Astrocyte (in vitro differentiated cells and primary cell): ENCODE results near the gene METTL23. TPM values are rescaled to one million over a fixed set of nuclear protein-coding genes. Genes with fewer than 3 reads are reported as not detected.

Experiments used
- DNase-seq: peaks from one replicate; pipeline ENCODE4 v3.0.0-alpha.2; 2010; ENCODE audit warnings: low read depth
- FAIRE-seq: peaks from 2 replicates; lab custom pipeline; 2011; peaks lifted over from hg19 to GRCh38; lab: Jason Lieb, UNC
- H2AFZ ChIP-seq: 2 replicates; pipeline ENCODE4 v1.6.0; 2012; ENCODE audit warnings: low read depth, low read length, inconsistent platforms
- H3K27ac ChIP-seq: 2 replicates; pipeline ENCODE4 v1.5.1; 2011; ENCODE audit warnings: low read depth, low read length, inconsistent platforms
- H3K27me3 ChIP-seq: 2 replicates; pipeline ENCODE4 v1.6.0; 2011; ENCODE audit warnings: low read length, inconsistent platforms; ENCODE audit not compliant: insufficient read depth
- H3K36me3 ChIP-seq: 2 replicates; pipeline ENCODE4 v1.5.1; 2011; ENCODE audit warnings: low read length, inconsistent platforms; ENCODE audit not compliant: insufficient read depth
- H3K4me1 ChIP-seq: 2 replicates; pipeline ENCODE4 v1.5.1; 2011; ENCODE audit warnings: low read length, inconsistent platforms; ENCODE audit not compliant: insufficient read depth
- H3K4me2 ChIP-seq: 2 replicates; pipeline ENCODE4 v1.6.0; 2012; ENCODE audit warnings: low read length, inconsistent platforms
- H3K4me3 ChIP-seq: 2 replicates; pipeline ENCODE4 v1.5.1; 2011; ENCODE audit warnings: low read depth, mild to moderate bottlenecking, low read length, inconsistent platforms; ENCODE audit not compliant: insufficient read depth
- H3K79me2 ChIP-seq: 2 replicates; pipeline ENCODE4 v1.6.0; 2012; ENCODE audit warnings: mild to moderate bottlenecking, low read length, inconsistent platforms; ENCODE audit not compliant: insufficient read depth
- H3K9ac ChIP-seq: 2 replicates; pipeline ENCODE4 v1.6.0; 2012; ENCODE audit warnings: mild to moderate bottlenecking, low read length, inconsistent platforms
- H3K9me3 ChIP-seq: 2 replicates; pipeline ENCODE4 v1.5.1; 2012; ENCODE audit warnings: low read depth, mild to moderate bottlenecking, low read length, inconsistent platforms; ENCODE audit not compliant: insufficient read depth
- H4K20me1 ChIP-seq: 2 replicates; pipeline ENCODE4 v1.6.0; 2012; ENCODE audit warnings: low read length, inconsistent platforms; ENCODE audit not compliant: insufficient read depth
- H3K27ac Mint-ChIP-seq: one replicate; pipeline ENCODE4 v1.8.0; 2021; ENCODE audit warnings: mild to moderate bottlenecking, mixed read lengths; ENCODE audit not compliant: unreplicated experiment
- H3K27me3 Mint-ChIP-seq: one replicate; pipeline ENCODE4 v1.8.0; 2021; ENCODE audit warnings: low read depth, mixed read lengths; ENCODE audit not compliant: unreplicated experiment
- H3K36me3 Mint-ChIP-seq: one replicate; pipeline ENCODE4 v1.8.0; 2021; ENCODE audit warnings: low read depth, mixed read lengths; ENCODE audit not compliant: unreplicated experiment
- H3K4me1 Mint-ChIP-seq: one replicate; pipeline ENCODE4 v1.8.0; 2021; ENCODE audit warnings: low read depth, mixed read lengths; ENCODE audit not compliant: unreplicated experiment
- H3K4me3 Mint-ChIP-seq: one replicate; pipeline ENCODE4 v1.8.0; 2021; ENCODE audit warnings: mild to moderate bottlenecking, moderate library complexity, mixed read lengths; ENCODE audit not compliant: unreplicated experiment
- H3K9me3 Mint-ChIP-seq: one replicate; pipeline ENCODE4 v1.8.0; 2021; ENCODE audit warnings: mild to moderate bottlenecking, mixed read lengths; ENCODE audit not compliant: unreplicated experiment
- EZH2 ChIP-seq: IDR thresholded peaks from 2 replicates; pipeline ENCODE4 v1.6.1; 2012; ENCODE audit warnings: mild to moderate bottlenecking, low read length, inconsistent platforms; ENCODE audit not compliant: insufficient read depth
- total RNA-seq: library from RNA; stranded (reverse); gene quantifications from 2 replicates; pipeline ENCODE4 v1.2.1, GENCODE V29; 2021
- TF ChIP-seq, protein P1 (sequence below): IDR thresholded peaks from 2 replicates; pipeline ENCODE4 v1.5.1; 2011; ENCODE audit warnings: low read depth, mild to moderate bottlenecking, inconsistent platforms, low read length, moderate library complexity; ENCODE audit not compliant: insufficient read depth

Gene METTL23
- total RNA-seq, 1 donor from 2014 or later = 24.3 TPM

DNA sequence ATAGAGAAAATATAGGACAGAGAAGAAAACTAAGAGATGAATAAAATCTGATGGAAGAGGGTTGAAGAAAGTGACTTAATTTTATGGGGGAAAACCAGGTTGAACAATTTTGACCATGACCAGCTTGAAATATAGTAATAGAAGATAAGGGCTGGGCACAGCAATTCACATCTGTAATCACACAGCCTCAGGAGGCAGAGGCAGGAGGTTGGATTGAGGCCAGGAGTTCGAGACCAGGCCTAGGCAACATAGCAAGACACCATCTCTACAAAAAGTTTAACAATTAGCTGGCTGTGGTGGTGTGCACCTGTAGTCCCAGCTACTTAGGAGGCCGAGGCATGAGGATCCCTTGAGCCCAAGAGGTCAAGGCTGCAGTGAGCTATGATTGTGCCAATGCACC, 24.6 kb upstream of the METTL23 start:
- H3K27ac Mint-ChIP-seq = no peak overlapping the region
- Histone ChIP-seq H3K4me3 (no peak overlapping the region), H3K27ac (peak overlapping the region; percentile 80), H2AFZ (no peak overlapping the region), H3K4me1 (peaks cover 33% of the 10 kb centered on the region), H3K27me3 (no peaks in the 10 kb centered on the region), H3K4me2 (peak overlapping the region; percentile 87), H3K36me3 (no peaks in the 10 kb centered on the region), H4K20me1 (peaks cover 83% of the 10 kb centered on the region), H3K9me3 (no peaks in the 10 kb centered on the region), H3K9ac (peak overlapping the region; percentile 84), H3K79me2 (peaks cover 98% of the 10 kb centered on the region)
- DNase-seq (no peak), FAIRE-seq (no peak)
- TF ChIP-seq, protein P1, sequence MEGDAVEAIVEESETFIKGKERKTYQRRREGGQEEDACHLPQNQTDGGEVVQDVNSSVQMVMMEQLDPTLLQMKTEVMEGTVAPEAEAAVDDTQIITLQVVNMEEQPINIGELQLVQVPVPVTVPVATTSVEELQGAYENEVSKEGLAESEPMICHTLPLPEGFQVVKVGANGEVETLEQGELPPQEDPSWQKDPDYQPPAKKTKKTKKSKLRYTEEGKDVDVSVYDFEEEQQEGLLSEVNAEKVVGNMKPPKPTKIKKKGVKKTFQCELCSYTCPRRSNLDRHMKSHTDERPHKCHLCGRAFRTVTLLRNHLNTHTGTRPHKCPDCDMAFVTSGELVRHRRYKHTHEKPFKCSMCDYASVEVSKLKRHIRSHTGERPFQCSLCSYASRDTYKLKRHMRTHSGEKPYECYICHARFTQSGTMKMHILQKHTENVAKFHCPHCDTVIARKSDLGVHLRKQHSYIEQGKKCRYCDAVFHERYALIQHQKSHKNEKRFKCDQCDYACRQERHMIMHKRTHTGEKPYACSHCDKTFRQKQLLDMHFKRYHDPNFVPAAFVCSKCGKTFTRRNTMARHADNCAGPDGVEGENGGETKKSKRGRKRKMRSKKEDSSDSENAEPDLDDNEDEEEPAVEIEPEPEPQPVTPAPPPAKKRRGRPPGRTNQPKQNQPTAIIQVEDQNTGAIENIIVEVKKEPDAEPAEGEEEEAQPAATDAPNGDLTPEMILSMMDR = no peak
- TF ChIP-seq EZH2 = no peak
- H3K27me3 Mint-ChIP-seq = no peaks in the 10 kb centered on the region
- peaks cover 51% of the 10 kb centered on the region for H3K4me1 Mint-ChIP-seq
- H3K36me3 Mint-ChIP-seq = peaks cover 7% of the 10 kb centered on the region
- H3K4me3 Mint-ChIP-seq = peak overlapping the region; percentile 52
- no peaks in the 10 kb centered on the region for H3K9me3 Mint-ChIP-seq

DNA sequence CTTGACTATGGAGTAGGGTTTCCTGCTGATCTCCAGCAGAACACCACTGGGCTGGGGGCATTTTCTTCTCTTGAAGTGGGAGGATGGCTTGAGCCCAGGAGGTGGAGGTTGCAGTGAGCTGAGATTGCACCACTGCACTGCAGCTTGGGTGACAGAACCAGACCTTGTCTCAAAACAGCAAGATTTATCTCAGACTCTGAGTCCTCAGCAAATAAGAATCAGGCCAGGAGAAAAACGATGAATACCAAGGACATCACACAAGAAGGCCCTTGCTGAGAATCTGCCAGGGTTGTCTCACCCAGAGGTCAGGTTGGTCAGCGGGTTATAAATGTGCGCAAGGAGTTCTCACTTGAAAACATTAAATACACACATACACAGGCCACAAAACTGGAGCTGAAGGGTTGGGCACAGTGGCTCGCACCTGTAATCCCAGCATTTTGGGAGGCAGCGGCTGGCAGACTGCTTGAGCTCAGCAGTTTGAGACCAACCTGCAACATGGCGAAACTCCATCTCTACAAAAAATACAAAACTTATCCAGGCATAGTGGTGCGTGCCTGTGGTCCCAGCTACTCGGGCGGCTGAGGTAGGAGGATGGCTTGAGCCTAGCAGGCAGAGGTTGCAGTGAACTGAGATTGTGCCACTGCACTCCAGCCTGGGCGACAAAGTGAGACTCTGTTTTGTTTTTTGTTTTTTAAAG, 23.6 kb upstream of the METTL23 start:
- Mint-ChIP-seq H3K4me1 (peaks cover 49% of the 10 kb centered on the region), H3K27me3 (no peaks in the 10 kb centered on the region), H3K4me3 (no peak overlapping the region), H3K9me3 (no peaks in the 10 kb centered on the region), H3K36me3 (peaks cover 7% of the 10 kb centered on the region), H3K27ac (no peak overlapping the region)
- Histone ChIP-seq H4K20me1 (peaks cover 82% of the 10 kb centered on the region), H2AFZ (no peak overlapping the region), H3K27me3 (no peaks in the 10 kb centered on the region), H3K4me1 (peaks cover 29% of the 10 kb centered on the region), H3K36me3 (no peaks in the 10 kb centered on the region), H3K9ac (no peak overlapping the region), H3K27ac (no peak overlapping the region), H3K4me2 (no peak overlapping the region), H3K79me2 (peaks cover 98% of the 10 kb centered on the region), H3K4me3 (no peak overlapping the region), H3K9me3 (no peaks in the 10 kb centered on the region)
- TF ChIP-seq, protein P1 = no peak
- TF ChIP-seq EZH2 = no peak
- FAIRE-seq (no peak), DNase-seq (no peak)

- Mint-ChIP-seq H3K4me1 (peaks cover 54% of the 10 kb centered on the region), H3K36me3 (peaks cover 7% of the 10 kb centered on the region)
- no peak overlapping the region for H3K27ac ChIP-seq
Observed at GRCh38 chr17:76704805-76705204, 21.8 kb upstream of the METTL23 start.

More at GRCh38 chr17:76704805-76705204, 21.8 kb upstream of the METTL23 start:
- no peak for DNase-seq
- FAIRE-seq = no peak
- TF ChIP-seq EZH2 = no peak
- TF ChIP-seq, protein P1 = no peak
- no peaks in the 10 kb centered on the region for H3K27me3 Mint-ChIP-seq
- no peaks in the 10 kb centered on the region for H3K9me3 Mint-ChIP-seq
- no peak overlapping the region for H2AFZ ChIP-seq
- no peaks in the 10 kb centered on the region for H3K36me3 ChIP-seq
- peaks cover 75% of the 10 kb centered on the region for H4K20me1 ChIP-seq
- H3K4me1 ChIP-seq = peaks cover 35% of the 10 kb centered on the region
- no peak overlapping the region for H3K9ac ChIP-seq
- no peaks in the 10 kb centered on the region for H3K27me3 ChIP-seq
- H3K79me2 ChIP-seq = peaks cover 96% of the 10 kb centered on the region
- no peaks in the 10 kb centered on the region for H3K9me3 ChIP-seq
- no peak overlapping the region for H3K4me2 ChIP-seq
- H3K27ac Mint-ChIP-seq = peak overlapping the region; percentile 34
- no peak overlapping the region for H3K4me3 ChIP-seq
- peak overlapping the region; percentile 50 for H3K4me3 Mint-ChIP-seq
